ENCODE results near the gene SLC39A7.
A peak's percentile ranks its signal among the peaks of the same experiment; 100 is the strongest.
"Not testable (repeated sequence)": the region's sequence is repeated elsewhere in the genome, so short reads cannot be mapped to it uniquely, and the experiment has no call there.

The SLC39A7 gene

DNA sequence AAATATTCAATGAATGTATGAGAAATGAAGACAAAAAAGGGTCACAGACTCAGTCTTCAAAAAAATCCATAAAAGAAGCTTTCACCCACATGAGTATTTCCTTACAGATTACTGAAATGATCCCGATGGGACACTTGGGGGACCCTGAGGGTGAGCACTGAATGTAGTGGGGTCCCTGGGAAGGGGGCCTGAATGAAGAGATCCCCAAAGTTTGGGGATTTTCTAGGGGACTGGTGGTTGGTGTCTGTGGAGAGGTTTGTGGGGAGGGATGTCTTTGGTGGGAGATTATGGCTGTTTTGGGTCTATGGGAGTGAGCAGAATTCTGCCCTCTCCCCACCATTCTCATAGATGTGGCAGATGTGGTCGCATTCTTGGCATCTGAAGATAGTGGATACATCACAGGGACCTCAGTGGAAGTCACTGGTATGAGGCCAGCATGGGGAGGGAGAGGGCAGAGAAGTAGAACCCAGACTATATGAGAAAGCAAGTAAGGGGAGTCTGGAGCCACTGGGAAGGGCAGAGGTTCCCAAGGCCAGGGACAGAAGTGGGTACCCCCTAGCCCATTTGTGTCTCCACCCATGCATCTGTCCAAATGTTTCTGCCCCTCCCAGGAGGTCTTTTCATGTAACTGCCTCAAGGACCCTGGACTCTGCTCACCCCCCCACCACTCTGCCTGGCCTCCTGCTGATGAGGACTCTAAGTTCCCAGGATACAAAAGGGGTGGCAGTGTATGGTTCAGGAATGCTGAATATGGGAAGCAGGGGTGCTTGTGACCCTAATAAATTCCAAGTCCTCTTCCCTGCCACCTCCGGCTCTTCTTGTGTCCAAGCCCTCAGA is 5.6 kb downstream of the SLC39A7 start:
- DNase-seq: no peak

DNA sequence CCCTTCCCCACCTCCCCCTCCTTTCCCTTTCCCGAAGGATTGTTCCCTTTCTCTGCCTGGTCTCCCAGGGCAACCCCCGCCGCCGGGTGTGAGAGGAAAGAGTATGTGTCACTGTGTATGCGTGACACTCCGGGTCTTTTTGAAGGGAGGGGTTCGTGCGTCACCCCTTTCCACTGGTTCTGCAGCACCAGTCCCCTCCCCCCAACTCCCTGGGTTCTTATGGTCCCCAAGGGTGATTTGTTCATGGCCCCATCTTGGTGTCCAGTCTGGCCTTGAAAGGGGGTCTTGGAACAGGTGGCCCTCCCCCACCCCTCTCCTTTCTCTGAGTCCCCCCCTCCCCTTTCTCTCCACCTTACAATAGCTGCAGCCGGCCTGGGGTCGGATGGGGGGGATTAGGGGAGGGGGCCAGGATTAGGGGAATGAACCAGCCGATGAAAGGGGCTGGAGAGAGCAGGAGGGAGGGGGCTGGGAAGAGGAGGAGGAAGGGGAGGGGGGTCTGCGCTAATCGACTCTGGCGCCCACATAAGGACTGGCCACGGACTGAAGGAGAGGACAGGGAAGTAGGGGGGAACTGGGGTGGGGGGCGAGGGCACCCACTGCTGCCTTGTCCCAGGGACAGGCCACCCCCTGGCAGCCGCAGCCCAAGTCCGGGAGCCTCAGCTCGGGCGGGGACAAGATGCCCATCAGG is 6.3 kb downstream of the SLC39A7 start:
- peak in 2 of 3 experiments; percentile 12 to 47 for DNase-seq

- peak in 2 of 3 experiments; percentile 59 to 60 for DNase-seq
Measured at GRCh38 chr6:33207552-33208090, 7.0 kb downstream of the SLC39A7 start.

DNA sequence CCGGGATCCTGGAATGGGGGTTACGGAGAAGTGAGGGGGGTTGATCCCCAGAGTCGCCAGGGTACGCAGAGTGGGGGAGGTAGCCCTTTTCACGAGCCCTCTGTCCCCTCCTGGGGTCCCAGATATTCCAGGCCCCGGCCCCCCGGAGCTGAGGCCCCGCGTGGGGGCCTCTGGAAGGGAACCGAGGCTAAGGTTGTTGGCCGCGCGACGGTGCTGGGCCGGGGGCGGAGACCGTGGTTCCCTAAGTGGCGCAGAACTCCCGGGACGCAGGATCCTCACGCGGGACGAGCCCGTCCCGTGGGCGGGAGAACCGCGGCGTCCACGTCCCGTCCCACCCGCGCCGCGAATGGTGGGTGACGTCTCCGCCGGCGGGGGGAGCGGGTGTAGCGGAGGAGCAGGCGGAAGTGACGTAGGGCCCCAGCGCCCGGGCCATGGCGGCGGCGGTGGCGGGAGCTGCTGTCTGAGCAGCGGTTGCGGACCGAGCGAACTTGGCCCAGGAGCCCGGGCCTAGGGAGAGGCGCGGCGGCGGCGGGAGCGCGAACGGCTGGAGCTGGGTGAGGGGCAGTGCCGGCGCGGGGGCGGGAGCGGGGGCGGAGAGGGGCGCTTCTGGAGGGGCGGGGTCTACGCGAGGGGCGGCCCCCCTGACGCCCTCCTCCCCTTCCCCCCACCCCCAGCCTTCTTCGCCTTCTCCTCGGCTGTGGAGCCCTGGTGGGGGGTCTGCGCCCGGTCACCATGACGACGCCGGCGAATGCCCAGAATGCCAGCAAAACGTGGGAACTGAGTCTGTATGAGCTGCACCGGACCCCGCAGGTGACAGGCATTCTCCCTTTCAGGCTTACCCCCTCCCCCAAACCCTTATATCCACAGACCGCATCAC is 7.7 kb downstream of the SLC39A7 start, which contains the start of gene RING1:
Gene RING1 (plus strand): TSS at position 410 of the 877 bp plus-strand sequence. CDS start 323 bp downstream, at position 733.
- DNase-seq: peak; percentile 62 to 81 (median 81)

- no peak for DNase-seq
Measured at GRCh38 chr6:33209856-33210255, 9.2 kb downstream of the SLC39A7 start.

- DNase-seq: no peak
Measured at GRCh38 chr6:33211136-33211535, 10.5 kb downstream of the SLC39A7 start.

DNA sequence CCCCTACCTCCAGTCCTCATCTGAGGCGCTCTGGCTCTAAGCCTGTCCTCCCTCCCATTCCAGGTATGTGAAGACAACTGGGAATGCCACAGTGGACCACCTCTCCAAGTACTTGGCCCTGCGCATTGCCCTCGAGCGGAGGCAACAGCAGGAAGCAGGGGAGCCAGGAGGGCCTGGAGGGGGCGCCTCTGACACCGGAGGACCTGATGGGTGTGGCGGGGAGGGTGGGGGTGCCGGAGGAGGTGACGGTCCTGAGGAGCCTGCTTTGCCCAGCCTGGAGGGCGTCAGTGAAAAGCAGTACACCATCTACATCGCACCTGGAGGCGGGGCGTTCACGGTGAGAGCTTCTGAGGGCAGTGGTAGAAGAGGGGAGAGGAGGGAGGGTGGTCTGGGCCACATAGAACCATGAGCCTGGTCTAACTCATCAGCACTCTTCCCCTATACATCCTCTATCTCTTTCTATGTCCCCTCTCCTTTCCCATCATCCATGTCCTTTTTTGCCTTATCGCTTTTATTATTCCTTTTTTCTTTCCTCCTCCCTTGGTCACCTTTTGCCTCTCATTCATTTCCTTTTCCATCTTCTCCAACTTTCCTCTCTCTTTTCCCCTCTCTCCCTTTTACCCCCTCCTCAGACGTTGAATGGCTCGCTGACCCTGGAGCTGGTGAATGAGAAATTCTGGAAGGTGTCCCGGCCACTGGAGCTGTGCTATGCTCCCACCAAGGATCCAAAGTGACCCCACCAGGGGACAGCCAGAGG is 11.2 kb downstream of the SLC39A7 start:
- no peak for DNase-seq

DNA sequence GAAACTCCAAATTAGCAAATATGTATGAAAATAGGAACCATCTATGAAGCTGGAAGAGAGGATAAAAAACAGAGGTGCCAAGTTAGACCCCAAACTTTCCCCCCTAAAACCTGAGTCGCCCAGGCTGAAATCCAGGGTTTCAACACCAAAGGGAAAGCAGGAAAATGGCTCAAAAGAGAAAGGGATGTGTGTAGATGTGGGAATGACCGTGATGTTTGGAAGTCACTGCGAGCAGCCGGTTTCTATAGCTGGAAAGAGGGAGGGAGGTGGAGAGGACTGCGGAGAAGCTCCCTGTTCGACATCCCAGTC is 12.1 kb downstream of the SLC39A7 start:
- DNase-seq: no peak

DNA sequence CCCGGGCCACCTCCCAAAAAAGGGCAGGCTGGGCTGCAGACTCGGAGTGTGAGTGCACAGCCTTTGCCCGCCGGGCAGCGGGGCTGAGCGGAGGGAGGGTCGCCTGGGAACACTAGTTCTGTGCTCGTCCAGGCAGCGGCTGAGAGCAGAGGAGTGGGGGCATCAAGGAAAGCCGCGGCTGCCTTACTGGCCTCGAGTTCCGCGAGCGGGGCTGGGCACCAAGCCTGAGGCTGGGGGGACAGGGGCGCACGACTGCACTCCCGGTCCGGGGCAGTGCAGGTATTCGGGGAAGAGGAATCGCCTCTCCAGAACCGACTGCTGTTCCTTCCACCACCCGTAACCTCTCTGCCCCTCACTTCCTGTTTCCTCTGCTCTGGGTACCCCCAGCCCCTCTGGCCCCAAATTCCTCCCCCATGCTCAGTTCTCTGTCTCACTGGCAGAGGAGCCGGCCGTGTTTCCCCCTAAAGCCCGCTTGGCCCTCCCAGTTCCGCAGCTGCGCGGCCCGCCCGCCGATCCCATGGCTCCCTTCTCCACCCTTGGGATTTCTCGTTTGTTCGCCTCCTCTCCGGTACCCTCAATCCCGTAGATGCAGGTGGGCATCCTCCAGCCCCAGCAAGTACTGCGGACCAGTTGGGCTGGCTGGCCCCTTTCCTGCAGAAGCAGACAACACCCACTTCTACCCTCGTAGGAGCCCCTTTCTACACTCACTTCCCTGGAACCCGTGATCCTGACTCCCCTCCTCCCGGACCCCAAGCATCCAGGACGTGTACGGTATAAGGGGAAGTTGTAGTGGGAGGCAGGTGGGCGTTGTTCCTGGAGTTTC is 12.7 kb downstream of the SLC39A7 start:
- peak in 2 of 3 experiments; percentile 13 to 41 for DNase-seq

- DNase-seq: no peak
Measured at GRCh38 chr6:33213989-33214335, 13.3 kb downstream of the SLC39A7 start.

DNA sequence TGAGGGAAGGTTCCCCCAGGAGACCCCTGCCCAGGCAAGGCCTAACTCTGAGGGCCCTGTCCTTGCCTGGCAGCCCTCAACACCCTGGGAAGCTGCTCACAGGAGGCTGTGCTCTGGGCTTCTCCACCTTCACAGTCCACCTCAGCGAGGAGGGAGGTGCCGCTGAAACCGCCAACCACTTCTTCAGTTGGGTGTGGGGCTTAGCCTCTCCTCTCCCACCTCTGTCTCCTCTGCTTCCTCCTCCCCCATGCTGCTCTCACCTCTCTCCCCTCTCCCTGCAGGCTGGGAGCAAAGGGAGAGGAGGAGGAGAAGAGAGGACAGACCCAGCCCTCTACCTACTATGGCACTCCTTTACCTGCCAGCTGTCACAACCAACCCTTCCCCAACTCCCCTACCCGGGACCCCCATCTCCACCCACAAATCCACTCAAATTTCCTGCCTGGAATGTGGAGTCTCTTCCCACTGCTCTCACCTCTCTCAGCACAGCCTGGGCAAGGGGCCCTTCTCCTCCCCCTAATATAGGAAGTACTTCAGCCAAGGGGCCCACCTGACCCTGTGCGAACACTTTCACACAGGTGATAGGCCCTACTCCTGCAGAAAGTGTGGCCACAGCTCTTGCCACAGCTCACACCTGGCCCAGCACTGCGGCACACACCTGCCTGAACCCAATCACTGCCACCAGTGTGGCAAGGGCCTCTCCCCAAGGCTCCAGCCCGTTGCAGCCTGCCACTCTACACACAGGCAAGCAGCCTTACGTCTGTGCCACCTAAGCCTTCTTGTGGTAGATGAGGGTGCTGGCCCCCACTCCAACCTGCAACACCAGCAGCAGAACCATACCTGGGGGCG is 14.8 kb downstream of the SLC39A7 start:
- DNase-seq: peak in 1 of 3 experiments; percentile 2

DNA sequence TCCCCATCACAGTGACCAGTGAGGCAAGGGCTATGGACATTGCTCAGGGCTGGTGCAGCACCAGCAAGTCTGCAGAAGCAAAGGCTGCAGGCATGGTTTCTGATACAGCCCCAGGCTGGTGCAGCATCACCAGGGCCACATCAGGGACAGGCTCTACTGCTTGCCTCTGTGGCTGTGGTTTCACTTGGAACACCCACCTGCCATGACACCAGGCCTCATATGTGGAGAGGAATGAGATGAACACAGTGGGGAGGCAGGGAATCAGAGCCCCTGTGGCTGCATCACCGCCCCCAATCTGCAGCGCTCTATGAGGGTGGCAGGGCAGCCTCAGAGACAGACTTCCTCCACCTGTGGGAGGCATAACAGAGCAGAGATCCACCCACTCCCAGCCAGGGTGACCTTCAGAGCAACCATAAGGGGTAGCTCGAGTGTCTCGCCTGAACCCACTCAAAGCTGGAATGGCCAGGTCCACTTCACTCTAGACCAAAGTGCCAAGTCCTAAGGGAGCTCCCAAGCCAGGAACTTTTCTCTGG is 15.5 kb downstream of the SLC39A7 start:
- no peak for DNase-seq

DNA sequence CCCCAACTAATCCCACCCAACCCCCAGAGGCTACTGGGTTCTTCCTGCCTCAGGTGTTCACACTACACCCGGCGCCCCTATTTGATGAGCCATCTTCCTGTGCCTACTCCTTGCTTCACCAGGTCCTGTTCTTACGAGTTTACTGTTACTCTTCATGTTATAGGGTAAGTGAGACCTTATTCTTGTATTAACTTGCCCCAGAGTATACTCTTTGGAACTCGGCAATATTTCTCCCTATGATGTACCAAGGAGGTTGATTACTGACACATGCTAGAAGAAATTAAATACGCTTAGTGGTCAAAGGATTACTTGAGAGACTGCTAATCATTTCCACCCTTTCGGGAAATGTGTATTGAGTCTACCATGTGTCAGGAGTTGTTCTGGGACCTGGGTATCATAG is 16.6 kb downstream of the SLC39A7 start:
- DNase-seq: no peak

GRCh38 chr6:33217681-33218080 is 17.0 kb downstream of the SLC39A7 start:
- no peak for DNase-seq

DNA sequence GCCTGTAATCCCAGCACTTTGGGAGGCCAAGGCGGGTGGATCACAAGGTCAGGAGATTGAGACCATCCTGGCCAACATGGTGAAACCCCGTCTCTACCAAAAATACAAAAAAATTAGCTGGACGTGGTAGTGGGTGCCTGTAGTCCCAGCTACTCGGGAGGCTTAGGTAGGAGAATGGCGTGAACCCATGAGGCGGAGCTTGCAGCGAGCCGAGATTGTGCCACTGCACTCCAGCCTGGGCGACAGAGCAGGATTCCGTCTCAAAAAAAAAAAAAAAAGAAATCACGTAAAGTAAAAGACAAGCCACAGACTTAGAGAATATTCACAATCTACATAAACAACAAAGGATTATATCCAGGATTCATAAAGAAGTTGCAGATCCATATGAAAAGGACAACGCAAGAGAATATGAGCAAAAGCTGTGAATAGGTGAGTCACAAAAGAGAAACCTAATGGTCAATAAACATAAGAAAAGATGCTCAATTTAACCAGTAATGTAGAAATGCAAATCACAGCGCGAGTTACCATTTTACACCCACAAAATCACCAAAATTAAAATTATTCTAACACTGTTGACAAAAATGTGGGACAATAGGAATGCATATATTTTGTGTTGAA is 25.9 kb downstream of the SLC39A7 start:
- not testable (repeated sequence) for DNase-seq

DNA sequence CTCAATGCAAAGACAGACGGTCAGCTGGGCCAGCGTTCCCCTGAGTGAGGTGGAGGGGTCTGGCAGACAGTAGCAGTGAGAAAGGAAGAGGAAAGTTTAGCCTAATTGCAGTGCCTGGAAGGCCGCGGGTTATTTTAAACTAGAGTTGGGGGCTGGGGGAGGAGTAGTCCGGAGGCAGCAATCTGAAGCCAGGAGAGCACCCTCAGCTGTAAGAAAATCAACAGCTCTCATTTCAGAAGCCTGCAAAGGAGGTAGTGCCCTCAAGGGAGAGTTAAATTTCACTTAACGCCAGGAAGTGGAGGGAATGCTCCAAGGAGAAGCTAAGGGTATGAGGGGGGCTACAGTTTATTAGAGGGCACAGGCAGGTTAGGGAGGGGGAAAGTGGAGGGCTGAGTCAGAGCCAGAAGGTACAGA is 34.6 kb downstream of the SLC39A7 start:
- DNase-seq: peak in 1 of 3 experiments; percentile 22

- DNase-seq: no peak
Measured at GRCh38 chr6:33236328-33236727, 35.7 kb downstream of the SLC39A7 start.

GRCh38 chr6:33236852-33237251 is 36.2 kb downstream of the SLC39A7 start:
- no peak for DNase-seq

GRCh38 chr6:33237741-33238140 is 37.1 kb downstream of the SLC39A7 start:
- DNase-seq: peak in 1 of 3 experiments; percentile 36

GRCh38 chr6:33241968-33242367 is 41.3 kb downstream of the SLC39A7 start:
- DNase-seq: no peak
